Hematopoietic multipotent progenitor cell (in vitro differentiated cells): ENCODE measurements around the gene ZNF471. TPM values are rescaled to one million over a fixed set of nuclear protein-coding genes. Genes with fewer than 3 reads are reported as not detected.

Experiments
- DNase-seq, 3 donors: peaks; one replicate each; pipeline ENCODE4 v3.0.0-alpha.2; 2011 to 2015; ENCODE audit warnings: low read depth in 2 of 3, low spot score in 2 of 3
- total RNA-seq: library from RNA; depleted of rRNA; stranded (reverse); fragments of >200 nt; gene quantifications from one replicate; pipeline ENCODE4 v1.2.3, GENCODE V29; 2012

ZNF471 gene
- 2.2 TPM for total RNA-seq

DNA sequence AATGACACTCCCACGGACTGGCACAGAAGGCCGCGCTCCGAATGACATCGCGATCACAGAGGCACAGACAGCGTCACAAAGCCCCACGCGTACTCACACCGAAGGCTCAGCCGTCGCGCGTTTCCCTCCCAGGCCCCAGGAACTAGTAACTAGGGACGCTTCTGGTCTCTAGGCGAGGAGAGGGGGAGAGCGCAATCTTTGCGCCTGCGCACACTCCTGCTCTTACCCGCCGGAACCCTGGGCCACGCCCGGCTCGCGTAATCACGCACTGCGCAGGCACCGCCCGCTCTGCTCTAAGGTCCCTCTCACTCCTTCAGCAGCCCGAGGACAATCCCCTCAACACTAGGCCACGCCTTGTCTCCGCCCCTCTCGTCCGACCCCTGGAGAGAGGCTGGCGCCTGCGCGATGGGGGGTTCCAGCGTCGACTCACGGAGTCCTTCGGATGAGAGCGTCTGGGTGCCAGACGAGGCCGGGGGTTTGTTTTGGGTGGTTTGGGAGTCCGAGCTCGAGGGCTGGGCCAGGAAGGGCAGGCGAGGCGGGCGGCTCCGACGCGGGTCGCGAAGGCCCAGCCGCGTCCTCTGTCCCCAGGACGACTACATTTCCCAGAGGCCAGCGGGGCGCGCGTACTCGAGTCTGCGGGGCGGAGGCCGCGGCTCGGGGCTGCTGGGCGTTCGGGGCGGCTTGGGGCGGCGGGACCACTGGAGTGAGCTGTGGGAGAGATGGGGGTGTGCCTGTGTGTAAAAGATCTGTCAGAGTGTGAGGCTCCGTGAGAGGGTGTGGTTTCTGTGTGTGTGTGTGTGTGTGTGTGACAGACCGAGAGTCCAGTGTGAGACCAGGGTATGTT, at the start of gene ZNF471:
TSS of gene ZNF471 (plus strand) at position 410 of the 844 bp plus-strand sequence. CDS start 3,717 bp downstream, outside the sequence.
- DNase-seq: peak in 2 of 3 donors; percentile 99

DNA sequence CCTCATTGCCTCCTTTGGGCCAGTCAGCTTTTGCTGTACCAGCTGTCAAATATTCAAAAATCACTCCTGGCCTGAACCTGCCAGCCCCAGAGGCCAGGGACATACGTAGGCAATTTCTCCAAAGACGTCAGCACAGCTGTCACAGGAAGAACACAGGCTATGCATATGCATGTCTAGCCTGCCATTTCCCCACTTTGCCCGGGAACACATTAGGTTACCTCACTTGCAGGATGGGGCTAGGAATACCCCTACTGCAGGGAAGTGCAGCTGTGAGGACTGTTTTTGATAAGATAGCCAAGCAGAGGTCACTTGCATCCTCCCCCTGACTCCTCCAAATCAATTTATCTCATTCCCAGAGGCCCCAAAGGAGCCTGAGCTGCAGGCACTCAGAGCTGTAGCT, 33.3 kb upstream of the ZNF471 start:
- no peak for DNase-seq

DNA sequence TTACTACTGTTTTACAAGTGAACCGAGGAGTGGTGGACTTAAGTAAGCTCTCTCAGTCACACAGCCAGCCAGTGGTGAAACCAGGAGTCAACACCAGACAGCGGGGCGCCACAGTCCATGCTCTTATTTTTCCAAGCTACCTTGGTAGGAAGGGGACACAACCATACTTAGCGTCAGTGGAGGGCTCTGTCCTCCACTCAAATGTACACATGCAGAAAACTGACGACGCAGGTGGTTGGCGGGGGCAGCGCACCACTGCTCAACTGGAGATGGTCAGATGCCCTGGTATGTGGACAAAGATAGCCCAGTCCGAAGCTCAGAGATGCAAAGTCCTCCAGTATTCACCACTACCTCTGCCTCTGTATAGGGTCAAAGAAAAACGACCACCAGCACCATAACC, 31.6 kb upstream of the ZNF471 start:
- DNase-seq: no peak

DNA sequence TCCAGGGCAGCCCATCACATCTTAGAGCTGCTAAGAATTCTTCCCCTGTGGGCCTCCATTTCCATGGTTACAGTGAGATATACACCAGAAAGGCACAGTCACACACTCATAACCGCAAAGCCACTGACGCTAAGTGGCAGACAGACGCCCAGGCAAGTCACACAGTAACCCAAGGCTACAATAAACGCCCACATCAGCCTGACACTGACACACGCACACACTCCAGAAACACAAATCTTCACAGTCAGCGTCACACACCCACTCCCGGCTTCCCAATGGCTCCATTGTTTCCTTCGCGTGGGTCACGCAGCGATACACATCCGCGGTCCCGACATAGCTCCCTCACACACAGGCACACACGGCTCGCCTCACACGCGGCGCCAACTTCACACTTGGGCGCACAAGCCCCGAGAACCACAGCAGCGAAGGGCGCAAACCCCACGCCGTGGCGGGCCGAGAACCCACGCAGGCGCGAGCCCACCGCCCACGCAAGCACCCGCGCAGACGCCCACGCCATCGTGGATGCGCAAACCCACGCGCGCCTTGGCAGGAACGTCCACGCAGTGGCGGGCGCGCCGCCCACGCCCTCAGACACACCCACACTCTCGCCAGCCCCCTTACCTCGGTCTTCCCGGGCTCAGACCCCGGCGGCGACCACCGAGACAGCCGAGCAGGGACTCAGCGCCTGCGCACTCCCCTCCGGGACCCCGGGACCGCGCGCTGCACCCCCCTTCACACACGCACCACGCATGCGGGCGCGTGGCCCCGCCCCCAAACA, 30.8 kb upstream of the ZNF471 start, which contains the start of gene ZNF667:
TSS of gene ZNF667 (minus strand) at position 695 of the 778 bp plus-strand sequence. CDS start 14,975 bp downstream, outside the sequence.
- peak in 2 of 3 donors; percentile 89 to 96 for DNase-seq

DNA sequence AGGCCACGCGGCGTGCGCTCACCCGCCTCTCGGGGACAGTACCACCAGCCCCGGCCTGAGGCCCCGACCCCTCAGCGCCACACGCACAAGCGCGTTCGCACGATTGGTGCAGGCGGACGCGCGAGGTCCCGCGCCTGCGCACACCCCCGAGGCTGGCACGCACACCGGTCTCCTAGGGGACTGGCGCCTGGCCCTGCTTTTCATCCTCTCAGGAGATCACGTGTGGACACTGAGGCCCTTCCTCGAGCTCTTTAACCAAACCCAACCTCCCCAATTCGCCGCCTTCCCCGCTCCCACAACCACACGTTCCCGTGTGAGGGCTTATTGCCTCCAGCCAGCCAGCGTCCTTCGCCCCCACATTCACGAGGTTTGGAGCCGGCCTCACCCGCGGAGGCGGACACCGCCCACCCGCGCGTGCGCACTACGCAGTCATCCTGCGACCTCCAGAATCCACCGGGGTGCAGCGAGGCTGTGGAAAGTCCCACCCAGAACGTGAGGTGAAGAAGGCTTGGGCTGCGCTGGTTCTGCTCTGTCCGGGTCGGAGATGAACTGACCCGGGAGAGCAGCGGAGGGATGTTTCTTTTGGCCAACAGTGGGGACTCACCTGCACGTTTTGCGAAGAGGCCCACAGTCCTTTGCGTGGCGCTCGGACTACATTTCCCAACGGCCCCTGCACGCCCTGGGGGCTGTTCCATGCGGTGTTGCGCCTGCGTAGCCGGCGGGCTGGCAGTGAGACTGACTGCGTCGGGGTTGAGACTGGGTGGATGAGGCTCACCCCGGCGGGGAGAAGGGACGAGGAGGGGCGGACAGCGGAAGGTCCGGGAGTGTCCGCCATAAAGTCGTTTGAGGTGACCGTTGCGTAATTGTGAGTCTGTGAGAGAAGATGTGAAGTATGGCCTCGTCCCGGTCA, 30.0 kb upstream of the ZNF471 start:
- DNase-seq: peak in 2 of 3 donors; percentile 93 to 95

DNA sequence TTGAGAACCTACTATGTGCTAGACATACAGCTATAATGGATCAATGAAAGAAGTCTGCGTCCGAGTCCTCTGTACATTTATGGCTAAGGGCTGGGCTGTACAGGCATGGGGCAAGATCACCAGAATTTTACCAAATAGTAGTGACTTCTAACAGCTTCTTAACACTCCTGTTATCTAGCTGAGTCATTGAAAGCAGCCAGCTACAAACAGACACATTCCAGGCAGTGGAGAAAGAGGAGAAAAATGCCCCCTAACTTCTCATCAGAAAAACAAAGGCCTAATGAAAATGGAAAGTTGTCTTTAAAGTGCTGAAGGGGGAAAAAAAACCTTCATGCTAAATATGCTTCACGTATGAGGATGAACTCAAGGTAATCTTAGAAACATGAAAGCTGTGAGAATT, 16.3 kb upstream of the ZNF471 start:
- no peak for DNase-seq

DNA sequence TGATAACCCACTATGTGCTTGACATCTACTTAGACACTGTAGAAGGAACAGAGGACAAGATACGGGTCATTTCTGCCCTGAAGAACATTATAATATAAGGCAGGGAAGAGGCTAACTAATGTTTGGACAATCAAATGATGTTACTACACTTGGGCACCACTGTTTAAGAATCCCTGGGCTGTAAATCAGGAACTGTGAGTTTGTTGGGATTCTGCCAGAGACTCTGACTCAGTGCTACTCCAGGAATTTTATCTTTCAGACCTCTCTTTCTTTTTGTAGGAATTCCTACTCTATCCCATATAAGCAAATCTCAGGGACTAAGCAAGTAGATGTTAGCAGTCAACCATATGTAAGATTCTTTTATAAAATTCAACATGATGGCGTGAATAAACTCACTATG, 3.1 kb upstream of the ZNF471 start:
- no peak for DNase-seq

DNA sequence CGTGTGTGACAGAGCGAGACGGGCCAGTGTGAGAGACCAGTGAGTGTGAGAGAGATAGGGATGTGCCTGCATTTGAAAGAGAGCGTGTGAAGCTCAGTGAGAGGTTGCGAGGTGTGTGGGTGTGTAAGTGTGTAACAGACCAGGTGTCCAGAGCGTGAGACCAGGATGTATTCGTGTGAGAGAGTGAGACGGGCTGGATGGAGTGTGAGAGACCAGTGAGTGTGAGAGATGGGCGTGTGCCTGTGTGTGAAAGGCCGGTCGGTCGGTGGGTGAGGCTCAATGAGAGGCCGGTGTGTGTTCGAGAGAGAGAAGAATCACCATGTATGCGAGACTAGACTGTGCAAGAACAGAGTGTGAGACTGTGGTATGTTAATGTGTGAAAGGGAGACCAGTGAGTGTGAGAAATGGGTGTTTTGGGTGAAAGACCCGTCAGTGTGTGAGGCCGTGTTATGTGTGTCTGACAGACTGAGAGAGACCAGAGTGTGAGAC, 679 bp downstream of the ZNF471 start:
- no peak for DNase-seq

DNA sequence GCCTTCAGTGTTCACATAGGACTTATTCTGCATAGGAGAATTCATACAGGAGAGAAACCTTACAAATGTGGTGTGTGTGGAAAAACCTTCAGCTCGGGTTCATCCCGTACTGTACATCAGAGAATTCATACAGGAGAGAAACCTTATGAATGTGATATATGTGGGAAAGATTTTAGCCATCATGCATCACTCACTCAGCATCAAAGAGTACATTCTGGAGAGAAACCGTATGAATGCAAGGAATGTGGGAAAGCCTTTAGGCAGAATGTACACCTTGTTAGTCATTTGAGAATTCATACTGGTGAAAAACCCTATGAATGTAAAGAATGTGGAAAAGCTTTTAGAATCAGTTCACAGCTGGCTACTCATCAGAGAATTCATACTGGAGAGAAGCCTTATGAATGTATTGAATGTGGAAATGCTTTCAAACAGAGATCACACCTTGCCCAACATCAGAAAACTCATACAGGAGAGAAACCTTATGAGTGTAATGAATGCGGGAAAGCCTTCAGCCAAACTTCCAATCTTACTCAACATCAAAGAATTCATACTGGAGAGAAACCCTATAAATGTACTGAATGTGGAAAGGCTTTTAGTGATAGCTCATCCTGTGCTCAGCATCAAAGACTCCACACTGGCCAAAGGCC, 17.7 kb downstream of the ZNF471 start:
- no peak for DNase-seq

DNA sequence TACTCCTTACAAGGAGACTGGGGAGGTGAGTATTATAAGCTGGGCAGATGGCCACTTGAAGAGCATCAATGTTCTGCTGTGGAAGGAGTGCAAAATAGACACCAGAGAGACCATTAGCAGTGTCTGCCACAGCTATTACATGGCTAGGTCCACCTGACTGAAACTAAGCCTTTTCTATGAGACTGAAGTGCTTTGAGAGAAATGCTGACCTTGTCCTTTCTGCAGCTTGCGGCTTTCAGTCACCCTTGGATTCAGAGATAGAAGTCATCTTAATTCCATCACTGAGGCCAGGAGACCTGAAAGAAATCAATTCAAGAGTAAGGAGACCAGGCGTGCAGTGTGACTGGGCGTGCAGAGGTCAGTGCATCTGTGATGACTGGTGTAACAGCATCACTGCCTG, 29.8 kb downstream of the ZNF471 start:
- no peak for DNase-seq

DNA sequence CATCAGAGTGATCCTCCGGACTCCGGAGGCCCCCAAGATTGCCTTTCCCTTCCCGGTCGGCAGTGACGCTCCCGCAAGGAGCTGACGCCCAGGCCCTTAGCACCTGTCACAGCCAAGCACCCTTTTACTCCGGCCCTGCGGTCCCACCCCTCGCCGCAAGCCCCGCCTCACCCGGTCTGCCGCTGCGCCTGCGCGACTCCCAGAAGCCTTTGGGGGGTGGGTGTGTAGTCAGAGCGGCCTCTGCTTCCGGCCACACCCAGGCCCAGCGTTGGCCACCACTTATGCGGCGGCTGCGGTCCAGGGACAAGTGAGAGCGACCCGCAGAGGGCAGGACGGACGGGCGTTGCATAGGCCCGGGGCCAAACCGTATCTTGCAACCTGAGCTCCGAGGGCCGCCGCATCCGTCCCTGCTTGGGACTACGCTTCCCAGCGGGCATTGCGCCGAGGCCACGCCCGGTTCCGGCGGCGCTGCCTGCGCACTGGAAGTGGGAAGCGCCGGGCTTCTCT, 30.7 kb downstream of the ZNF471 start:
- peak; percentile 63 to 95 (median 94) for DNase-seq

DNA sequence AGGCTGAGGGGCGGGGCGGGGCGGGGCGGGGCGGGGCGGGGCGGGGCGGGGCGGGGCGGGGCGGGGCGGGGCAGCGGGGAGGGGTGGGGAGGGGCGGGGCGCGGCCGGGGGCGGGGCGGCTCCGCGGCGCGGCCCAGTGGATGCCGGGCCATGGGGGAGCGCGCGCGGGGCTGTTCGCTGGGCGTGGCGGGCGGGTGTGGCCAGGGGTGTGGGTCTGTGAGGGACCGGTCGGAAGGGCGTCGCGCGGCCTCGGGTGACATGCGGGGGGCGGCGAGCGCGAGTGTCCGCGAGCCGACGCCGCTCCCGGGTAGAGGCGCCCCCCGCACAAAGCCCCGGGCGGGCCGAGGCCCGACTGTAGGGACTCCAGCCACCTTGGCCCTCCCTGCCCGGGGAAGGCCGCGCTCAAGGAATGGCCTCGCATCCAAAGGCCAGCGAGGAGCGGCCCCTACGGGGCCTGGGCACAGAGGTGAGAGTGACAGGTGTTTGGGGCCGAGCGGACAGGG, 31.2 kb downstream of the ZNF471 start, which contains the start of gene ZFP28:
TSS of gene ZFP28 (plus strand) at position 188 of the 503 bp plus-strand sequence. CDS start at position 259, 71 bp downstream.
- peak in 2 of 3 donors; percentile 21 to 84 for DNase-seq

DNA sequence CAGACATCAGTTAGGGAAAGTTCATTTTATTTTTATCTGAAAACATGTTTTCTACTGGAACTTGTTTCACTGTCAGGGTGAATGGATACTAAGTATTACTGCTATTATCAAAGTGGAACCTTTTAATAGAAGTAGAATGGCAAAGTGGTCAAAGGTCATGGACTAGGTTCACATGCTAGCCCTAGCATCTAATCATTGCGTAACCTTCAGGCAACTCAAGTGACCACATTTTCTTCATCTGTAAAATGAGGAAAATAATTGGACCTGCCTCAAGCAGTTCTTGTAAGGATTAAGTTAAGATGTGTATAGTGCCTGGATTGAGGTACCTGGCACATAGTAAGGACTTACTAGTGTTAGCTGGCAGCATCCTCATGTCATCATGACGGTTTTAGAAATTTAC, 36.1 kb downstream of the ZNF471 start:
- no peak for DNase-seq

DNA sequence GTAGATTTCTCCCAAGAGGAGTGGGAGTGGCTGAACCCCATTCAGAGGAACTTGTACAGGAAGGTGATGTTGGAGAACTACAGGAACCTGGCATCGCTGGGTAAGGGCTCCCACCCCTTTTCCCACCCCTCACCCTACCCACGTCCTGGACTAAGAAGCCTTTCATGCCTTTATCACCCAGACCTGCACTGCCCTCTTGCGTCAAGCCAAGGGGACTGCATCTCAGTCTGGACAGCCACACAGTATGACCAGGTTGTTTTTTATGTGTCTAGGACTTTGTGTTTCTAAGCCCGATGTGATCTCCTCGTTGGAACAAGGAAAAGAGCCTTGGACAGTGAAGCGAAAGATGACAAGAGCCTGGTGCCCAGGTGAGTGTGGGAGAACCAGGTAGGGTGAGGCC, 39.9 kb downstream of the ZNF471 start:
- no peak for DNase-seq

DNA sequence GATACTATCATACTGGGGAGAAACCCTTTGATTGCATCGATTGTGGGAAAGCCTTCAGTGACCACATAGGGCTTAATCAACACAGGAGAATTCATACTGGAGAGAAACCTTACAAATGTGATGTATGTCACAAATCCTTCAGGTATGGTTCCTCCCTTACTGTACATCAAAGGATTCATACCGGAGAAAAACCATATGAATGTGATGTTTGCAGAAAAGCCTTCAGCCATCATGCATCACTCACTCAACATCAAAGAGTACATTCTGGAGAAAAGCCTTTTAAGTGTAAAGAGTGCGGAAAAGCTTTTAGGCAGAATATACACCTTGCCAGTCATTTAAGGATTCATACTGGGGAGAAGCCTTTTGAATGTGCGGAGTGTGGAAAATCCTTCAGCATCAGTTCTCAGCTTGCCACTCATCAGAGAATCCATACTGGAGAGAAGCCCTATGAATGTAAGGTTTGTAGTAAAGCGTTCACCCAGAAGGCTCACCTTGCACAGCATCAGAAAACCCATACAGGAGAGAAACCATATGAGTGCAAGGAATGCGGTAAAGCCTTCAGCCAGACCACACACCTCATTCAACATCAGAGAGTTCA, 46.7 kb downstream of the ZNF471 start:
- no peak for DNase-seq

DNA sequence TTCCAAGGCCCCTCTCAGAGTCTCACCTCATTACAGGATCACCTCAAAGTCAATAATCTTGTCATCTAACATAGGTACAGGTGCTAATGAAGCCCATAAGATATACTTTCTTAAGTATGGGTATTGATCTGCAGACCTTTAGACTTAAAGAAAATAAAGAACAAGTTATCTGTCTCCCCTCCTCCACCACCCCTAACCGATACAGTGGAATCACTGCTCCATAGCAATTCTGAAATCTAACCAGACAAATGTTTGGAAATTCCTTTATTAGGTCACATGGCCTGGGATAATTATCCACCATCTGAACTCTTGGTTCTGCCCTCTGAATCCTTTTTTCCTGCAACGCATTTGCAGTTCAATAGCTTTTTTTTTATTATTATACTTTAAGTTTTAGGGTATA, 55.1 kb downstream of the ZNF471 start:
- DNase-seq: no peak

DNA sequence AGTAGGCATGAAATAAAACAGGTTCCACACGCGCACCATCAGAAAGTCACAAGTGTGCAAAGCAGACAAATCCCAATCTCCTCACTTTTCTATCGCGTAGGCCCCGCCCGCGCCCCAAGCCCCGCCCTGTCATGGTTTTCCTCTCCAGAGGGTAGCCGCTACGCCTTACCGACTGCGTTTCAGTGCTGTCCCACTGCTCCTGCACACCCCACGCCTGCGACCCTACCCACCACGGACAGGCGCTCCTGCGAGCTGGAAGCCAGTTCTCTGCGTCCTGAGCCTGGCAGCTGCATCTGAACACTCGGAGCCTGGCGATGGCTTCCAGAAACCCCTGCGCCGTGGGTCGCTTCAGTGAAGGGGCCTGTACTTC, 59.2 kb downstream of the ZNF471 start:
- no peak for DNase-seq

DNA sequence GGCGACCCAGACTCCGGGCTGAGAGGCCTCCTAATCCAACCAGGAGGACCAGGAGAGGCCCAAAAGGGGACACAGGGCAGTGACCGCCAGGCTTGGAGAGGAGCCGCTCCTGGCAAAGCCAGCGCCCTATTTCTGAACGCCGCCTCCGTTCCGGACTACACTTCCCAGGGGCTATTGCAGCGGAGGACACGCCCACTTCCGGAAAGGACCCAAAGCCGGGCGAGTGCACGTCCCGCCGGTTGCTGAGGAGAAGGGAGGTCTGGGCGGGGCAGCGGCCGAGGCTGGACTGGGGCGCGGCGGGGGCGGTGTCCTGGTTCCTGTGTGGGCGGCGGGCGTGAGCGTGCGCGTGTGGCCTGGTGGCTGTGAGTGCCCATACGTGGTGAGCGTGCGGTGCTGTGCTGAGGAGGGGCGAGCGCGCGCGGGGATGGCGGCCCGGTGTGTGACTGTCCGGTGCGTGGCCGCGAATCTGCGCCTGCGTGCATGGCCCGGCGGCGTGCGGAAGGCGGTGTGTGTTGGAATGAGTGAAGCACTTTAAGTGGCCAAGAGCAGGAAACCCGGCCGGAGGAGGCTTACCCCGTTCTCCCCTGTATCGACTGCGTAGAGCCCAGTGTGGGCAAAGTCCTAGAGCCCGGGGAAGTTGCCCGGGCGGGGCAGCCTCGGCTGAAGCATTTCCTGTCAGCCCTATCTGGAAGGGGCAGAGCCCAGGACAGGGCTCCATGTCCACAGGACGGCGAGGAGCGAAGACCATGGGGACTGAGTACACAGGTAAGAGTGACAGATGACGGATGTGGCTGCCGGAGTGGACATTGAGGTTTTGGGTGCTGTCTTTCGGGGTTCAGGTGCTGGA, 59.8 kb downstream of the ZNF471 start, which contains the start of gene ZNF470:
TSS of gene ZNF470 (plus strand) at position 195 of the 847 bp plus-strand sequence. CDS start 2,844 bp downstream, outside the sequence.
- DNase-seq: peak; percentile 43 to 94 (median 92)
